Measurements from ENCODE around the gene CRISPLD2. TPM values are rescaled to one million over a fixed set of nuclear protein-coding genes. Genes with fewer than 3 reads are reported as not detected.
"Not testable (repeated sequence)": the region's sequence is repeated elsewhere in the genome, so short reads cannot be mapped to it uniquely, and the experiment has no call there.

CRISPLD2 gene
- polyA plus RNA-seq, 1 donor: 6.0 TPM

DNA sequence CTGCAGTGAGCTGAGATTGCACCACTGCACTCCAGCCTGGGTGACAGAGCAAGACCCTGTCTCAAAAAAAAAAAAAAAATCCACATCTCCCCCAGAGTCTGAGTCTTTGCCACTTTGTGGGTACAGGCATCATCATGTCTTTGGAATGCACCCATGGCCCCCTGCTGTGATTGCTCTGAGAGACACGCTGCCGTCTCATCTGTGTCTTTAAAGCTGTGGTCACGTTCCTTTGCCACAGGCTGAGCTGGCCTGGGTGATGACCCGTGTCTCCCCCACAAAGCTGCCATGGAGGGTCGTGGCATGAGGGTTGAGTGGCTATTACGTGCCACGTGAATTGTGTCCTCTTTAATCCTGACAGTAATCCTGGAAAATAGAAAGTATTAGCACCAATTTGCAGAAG, 20.2 kb downstream of the CRISPLD2 start:
- no peak for DNase-seq (ENCODE audit: low read depth)

GRCh38 chr16:84840687-84841627, 21.2 kb downstream of the CRISPLD2 start:
- DNase-seq (ENCODE audit: low read depth): no peak

- DNase-seq (ENCODE audit: low read depth): no peak
These were observed 22.1 kb downstream of the CRISPLD2 start for GRCh38 chr16:84841787-84842300.

GRCh38 chr16:84842516-84843148, 22.8 kb downstream of the CRISPLD2 start:
- DNase-seq (ENCODE audit: low read depth): no peak

- DNase-seq (ENCODE audit: low read depth): no peak
These were observed 23.6 kb downstream of the CRISPLD2 start for GRCh38 chr16:84843149-84844048.

DNA sequence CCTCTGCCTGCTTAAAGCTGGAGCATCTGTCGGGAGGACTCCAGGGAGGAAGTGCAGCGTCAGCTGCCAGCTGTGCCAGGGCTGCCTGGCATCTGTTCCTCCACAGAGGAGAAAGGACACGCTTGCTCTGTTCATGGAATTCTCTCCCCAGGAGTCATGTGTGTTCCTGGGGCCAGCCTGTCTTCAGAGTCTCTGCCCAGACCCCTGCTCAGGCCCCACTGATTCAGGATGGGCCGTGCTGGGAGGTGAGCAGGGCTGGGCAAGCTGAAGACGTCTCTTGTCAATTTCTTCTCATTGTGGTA, 24.2 kb downstream of the CRISPLD2 start:
- DNase-seq (ENCODE audit: low read depth): no peak

DNA sequence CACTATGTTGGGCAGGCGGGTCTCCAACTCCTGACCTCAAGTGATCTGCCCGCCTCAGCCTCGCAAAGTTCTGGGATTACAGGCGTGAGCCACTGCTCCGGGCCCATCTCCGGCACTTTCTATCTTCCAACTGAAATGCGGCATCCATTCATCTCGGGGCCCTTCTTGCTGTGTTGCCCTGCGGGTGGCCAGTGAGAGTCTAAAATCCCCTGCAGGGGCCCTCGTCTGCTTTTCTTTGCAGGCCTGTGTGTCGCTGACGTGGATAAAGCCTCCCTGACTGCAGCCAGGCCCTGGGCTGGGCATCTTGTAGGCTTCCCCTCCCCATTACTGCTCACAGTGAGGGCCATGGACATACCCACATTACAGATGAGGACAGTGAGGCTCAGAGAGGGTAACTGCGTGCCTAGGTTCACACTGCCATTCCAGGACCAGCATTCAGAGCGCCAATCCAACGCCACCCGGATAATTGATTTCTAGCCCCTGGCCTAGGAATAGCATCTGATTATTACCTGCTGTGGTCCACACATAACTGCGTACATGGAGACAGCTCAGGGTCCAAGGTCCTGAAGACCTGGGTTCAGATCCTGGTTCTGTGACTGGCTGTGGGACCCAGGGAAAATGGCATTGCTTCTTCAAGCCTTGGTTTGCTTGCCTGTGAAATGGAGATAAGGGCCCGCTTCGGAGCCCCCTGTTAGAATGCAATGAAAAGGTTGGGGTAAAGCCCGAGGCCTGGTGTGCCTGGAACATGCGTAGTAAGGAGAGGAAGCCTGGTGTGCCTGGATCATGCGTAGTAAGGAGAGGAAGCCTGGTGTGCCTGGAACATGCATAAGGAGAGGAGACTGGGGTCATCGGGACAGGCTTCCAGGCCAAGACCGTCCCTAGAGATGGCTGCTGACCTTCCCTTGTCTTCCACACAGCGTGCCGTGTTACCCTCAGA, 25.0 kb downstream of the CRISPLD2 start:
- DNase-seq (ENCODE audit: low read depth): no peak

GRCh38 chr16:84845496-84846002, 25.8 kb downstream of the CRISPLD2 start:
- DNase-seq (ENCODE audit: low read depth): no peak

- no peak for DNase-seq (ENCODE audit: low read depth)
These were observed 28.0 kb downstream of the CRISPLD2 start for GRCh38 chr16:84847564-84848355.

DNA sequence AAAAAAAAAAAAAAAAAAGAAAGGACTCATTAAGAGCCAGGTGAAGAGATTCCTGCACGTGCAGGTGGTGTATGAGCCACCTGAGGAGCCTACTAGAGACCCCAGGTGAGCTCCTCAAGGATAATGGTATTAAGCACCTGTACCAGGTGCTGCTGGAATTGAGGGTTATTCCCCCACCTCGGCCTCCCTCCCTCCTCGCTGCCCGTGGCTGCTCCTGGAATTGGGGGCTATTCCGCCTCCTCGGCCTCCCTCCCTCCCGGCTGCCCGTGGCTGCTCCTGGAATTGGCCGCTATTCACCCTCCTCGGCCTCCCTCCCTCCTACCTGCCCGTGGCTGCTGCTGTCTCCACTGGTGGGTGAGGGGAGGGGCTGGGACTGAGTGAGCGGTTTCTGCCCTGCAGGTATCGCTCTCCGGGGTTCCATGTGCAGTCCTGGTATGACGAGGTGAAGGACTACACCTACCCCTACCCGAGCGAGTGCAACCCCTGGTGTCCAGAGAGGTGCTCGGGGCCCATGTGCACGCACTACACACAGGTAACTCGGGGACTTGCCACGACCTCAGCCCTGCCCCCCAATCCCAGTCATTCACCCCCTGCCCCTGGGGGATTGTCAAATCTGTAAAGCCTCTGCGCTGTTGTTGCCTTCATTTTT, 29.3 kb downstream of the CRISPLD2 start:
- no peak for DNase-seq (ENCODE audit: low read depth)

DNA sequence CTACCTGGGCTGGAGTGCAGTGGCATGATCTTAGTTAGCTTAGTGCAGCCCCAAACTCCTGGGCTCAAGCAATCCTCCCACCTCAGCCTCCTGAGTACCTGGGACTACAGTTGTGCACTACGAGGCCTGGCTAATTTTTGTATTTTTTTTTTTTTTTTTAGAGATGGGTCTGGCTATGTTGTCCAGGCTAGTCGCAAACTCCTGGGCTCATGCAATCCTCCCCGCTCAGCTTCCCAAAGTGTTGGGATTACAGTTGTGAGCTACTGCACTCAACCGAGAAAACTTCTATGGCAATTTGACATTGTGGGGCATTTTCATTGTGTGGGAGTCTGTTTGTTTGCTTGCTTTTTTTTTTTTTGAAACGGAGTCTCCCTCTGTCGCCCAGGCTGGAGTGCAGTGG, 30.0 kb downstream of the CRISPLD2 start:
- no peak for DNase-seq (ENCODE audit: low read depth)

- no peak for DNase-seq (ENCODE audit: low read depth)
These were observed 30.9 kb downstream of the CRISPLD2 start for GRCh38 chr16:84850714-84851113.

DNA sequence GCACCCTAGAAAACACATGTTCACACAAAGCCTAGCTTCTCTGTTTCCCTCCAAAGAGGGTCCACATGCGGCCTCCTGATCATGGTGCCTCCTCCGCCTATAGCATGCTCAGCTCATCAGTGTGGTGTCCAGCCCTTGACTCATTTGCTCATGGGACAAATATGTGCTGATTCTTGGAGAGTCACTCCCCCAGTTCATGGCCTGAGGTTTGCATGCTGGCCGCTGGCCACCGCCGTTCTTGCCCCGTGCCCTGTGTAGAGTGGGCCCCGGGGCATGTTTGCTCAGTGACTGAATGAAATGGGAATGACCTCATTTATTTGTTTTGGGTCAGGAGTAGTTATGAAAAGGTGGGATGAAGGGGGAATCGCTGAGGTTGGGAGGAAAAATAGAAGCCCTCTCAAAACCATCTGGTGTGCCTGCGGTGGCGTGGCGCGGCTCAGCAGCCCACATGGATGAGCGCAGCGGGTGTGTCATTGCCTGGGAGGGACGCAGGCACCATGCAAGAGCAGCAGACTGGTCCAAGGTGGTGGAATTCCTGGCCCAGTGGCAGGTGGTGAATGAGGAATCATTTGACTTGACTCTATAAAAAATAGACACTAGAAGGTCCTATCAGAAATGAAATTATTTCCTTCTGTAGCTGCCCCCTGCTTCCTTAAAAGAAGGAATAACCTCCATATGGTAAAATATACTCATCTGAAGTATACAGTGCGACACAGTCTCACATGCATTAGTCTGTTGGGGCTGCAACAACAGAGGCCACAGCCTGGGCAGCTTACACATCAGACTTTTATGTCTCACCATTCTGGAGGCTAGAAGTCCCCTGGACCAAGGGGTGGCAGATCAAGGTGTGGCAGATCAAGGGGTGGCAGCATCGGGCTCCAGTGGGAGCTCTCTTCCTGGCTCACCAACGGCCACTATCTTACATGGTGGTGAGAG, 31.7 kb downstream of the CRISPLD2 start:
- no peak for DNase-seq (ENCODE audit: low read depth)

- no peak for DNase-seq (ENCODE audit: low read depth)
These were observed 33.7 kb downstream of the CRISPLD2 start for GRCh38 chr16:84853534-84853933.

DNA sequence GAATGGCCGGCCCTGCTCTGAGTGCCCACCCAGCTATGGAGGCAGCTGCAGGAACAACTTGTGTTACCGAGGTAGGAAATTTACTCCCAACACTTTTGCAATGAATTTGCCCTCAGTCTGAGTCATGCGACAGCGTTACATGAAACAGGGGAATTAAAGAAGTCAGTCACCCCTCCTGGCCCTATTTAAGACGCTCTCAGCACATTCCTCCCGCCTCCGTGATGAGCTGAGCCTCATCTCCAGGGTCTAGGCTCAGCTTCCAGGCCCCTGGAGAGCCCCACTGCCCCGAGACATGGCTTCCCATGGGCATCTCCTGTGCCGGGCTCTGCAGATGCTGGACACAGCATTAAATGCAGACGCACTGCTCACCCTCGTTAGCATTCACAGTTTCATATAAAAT, 35.0 kb downstream of the CRISPLD2 start:
- no peak for DNase-seq (ENCODE audit: low read depth)

DNA sequence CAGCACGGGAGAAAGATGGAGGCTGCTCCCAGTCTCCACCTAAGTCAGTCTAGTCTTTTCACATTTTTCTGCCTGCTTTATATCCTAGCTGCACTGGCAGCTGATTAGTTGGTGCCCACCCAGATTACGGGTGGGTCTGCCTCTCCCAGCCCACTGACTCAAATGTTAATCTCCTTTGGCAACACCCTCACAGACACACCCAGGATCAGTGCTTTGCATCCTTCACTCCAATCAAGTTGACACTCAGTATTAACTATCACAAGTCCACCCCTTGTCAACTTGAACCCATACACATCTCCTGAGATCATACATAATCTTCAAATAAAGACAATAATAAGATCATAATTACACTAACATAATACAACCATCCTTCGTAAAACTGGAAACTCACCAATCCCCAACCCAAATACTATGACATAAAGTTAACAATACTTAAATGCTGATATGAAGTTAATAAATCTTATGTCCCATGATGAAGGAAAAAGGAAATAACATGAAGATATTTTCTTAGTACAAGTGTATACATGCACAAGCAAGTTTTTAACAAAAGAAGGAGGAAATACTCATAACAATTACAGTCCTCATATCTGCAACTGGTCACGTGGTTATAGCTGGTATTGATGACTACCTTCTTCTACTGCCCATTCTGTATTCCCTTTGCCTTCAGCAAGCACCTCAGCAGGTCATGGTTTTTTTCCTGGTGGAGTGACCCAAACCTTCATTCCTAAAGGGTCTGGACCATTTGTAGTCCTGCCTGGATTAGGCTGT, 35.8 kb downstream of the CRISPLD2 start:
- not testable (repeated sequence) for DNase-seq (ENCODE audit: low read depth)

DNA sequence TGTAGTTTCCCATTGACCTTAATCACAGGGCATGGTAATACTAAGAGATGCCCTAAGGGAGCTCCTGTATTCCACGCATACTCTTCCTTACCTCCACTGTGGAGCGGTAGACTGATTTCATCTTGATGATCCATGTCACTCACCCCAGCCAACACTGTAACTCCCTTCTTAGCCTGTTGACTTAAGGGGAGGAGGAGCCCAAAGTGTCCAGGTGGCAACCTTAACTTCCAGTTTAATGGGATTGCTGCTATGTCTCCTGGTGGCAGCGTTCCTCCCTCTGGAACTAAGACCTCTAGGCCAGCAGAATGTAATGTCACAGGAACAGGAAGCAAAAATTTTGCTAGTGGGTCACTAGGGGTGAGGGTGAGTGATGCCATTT, 36.4 kb downstream of the CRISPLD2 start:
- not testable (repeated sequence) for DNase-seq (ENCODE audit: low read depth)

Measured in forelimb muscle (tissue), 1 donor.